ENCODE data around the gene ABCB9.
"Not testable (repeated sequence)": the region's sequence is repeated elsewhere in the genome, so short reads cannot be mapped to it uniquely, and the experiment has no call there.

Gene ABCB9

GRCh38 chr12:122929812-122930211 lies 36.5 kb downstream of the ABCB9 start:
- DNase-seq, result no peak

- no peak for DNase-seq
Observed at GRCh38 chr12:122929148-122929538, 37.1 kb downstream of the ABCB9 start.

DNA sequence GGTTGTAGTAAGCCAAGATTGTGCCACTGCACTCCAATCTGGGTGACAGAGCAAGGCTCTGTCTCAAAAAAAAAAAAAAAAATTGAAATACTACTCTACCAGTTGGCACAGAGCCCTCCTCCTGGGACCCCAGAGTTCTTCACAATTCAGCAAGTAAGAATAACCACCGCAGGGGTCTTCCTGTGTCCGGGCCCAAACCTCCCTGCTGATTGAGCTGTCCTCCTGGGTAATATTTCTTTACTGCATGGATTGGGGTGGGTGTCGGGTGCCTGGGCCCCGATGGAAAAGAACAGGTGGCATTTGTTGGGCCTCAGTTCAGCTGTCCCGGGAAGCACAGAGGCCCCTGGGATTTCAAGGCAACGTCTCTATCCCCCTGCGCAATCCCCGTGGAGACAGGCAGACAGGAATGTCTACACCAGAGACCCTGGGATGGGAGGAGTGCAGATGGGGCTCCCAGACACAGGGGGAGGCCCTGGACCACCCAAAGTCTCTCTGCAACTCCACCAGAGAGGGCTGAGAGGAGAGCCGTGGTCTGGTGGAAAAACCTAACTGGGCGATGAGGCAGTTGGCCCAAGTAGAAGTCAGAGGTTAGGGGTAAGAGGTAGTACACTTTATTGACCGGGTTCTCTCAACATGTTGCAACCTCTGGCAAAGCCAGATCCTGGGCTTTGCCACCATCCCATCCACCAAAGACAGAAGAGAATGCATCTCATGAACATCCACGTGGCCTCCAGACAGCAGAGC lies 37.7 kb downstream of the ABCB9 start:
- DNase-seq, result no peak

- DNase-seq, result peak; percentile 54 to 76 (median 76)
Observed at GRCh38 chr12:122927756-122928403, 38.4 kb downstream of the ABCB9 start.

GRCh38 chr12:122921917-122922316 lies 44.3 kb downstream of the ABCB9 start:
- no peak for DNase-seq

DNA sequence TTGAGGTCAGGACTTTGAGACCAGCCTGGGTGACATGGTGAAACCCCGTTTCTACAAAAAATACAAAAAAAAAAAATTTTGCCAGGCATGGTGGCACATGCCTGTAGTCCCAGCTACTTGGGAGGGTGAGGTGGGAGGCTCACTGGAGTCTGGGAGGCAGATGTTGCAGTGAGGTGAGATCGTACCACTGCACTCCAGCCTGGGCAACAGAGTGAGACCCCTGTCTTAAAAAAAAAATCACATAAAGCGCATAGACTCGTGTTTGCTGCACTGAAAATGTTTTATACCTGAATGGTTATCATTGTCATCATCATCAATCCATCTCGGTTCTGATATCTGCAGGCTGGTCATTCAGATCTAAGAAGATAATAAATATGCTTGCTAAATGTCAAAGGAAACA lies 45.6 kb downstream of the ABCB9 start:
- no peak for DNase-seq

- no peak for DNase-seq
Observed at GRCh38 chr12:122918827-122919226, 47.4 kb downstream of the ABCB9 start.

DNA sequence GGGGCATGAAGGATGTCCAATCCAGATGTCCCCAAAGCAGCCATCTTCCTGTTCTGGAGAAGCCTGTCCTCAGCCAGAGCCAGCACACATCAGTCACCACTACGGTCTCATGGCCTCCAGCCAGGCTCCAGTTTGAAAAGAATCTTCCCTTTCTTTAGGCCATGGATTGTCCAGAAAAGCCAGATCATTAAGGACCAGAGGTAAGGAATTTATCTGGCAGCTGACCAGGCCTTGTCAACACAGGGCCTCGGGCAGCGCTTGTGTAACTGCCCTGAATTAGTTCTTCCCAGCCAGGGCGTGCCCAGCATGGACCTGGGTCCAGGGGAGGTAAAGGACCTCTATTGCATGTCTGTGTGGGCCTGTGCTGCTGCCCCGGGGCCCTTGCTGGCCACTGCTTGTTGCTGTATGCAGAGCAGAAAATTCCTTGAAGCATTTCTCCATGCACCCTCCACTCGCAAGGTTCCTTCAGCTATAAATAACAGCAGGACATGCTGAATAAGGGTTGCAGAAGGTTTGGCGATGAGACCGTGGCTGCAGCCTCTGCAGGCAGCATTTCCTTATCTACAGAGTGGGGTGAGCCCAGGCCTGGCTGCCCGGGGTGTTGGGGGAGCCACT lies 48.6 kb downstream of the ABCB9 start:
- peak in 1 of 3 donors; percentile 27 for DNase-seq

- DNase-seq, result no peak
Observed at GRCh38 chr12:122909442-122910288, 56.6 kb downstream of the ABCB9 start.

DNA sequence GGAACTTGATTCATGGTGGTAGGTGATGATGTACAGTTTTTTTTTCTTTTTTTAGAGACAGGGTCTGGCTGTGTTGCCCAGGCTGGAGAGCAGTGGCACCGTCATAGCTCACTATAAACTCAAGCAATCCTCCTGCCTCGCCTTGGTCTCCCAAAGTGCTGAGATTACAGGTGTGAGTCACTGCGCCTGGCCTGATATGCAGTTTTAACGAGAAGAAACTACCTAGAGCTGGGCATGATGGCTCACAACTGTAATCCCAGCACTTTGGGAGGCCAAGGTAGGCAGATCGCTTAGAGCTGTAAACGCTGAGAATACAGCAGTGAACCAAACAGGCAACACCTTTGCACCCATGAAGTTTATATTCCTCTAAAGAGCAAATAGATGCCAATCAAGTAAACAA lies 57.3 kb downstream of the ABCB9 start:
- no peak for DNase-seq

DNA sequence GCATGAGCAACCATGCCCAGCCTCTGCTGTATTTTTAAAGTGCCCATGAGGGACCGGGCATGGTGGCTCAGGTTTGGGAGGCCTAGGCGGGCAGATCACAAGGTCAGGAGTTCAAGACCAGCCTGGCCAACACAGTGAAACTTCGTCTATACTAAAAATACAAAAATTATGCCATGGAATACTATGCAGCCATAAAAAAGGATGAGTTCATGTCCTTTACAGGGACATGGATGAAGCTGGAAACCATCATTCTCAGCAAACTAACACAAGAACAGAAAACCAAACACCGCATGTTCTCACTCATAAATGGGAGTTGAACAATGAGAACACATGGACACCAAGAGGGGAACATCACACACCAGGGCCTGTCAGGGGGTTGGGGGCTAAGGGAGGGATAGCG lies 61.0 kb downstream of the ABCB9 start:
- DNase-seq, result not testable (repeated sequence)

GRCh38 chr12:122903693-122904034 lies 62.6 kb downstream of the ABCB9 start:
- no peak for DNase-seq

DNA sequence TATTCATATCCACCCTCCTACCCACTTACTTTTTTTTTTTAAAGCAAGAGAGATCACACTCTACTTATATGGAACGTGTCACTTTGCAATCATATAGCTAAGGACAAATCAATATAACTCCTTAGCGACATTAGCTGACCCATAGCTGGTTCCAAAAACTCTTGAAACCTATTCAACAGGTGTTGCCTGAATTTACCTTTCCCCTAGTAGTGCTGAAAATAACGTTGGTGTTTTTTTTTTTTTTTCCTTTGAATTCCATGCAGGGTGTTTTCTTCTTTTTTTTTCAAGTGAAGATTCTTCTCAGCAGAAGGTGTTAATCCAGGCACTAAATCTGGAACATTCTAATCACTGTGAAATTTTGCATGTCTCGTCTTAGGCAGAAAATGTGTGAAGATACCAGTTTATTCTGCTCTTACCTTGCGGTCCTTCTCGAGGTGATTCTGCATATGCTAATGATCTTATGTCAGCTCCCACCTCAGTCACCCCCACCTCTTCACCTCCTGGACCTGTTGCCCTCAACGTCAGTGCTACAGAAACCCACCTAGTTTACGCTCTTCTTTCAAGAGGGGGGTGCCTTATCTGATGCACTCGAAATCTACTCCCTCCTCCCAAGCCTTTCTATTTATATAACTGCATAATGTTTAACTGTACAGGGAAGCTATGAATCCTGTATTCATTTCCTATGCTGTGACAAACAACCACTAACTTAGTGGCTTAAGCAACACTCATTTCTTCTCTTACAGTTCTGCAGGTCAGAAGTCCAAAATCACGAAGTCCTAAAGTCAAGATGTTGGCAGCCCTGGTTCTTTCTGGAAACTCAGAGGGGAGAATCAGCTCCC lies 63.2 kb downstream of the ABCB9 start:
- DNase-seq, result no peak

DNA sequence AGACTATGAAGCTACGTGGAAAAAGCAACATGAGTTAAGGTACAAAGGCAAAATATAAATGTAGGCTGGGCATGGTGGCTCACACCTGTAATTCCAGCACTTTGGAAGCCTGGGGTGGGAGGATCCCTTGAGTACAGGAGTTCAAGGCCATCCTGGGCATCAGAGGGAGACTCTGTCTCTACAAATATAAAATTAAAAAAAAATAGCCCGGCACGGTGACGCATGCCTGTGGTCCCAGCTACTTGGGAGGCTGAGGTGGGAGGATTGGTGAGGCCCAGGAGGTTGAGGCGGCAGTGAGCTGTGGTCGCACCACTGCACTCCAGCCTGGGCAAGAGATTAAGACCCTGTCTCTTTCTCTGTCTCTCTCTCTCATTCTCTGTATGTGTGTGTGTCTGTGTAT lies 66.4 kb downstream of the ABCB9 start:
- DNase-seq, result no peak

DNA sequence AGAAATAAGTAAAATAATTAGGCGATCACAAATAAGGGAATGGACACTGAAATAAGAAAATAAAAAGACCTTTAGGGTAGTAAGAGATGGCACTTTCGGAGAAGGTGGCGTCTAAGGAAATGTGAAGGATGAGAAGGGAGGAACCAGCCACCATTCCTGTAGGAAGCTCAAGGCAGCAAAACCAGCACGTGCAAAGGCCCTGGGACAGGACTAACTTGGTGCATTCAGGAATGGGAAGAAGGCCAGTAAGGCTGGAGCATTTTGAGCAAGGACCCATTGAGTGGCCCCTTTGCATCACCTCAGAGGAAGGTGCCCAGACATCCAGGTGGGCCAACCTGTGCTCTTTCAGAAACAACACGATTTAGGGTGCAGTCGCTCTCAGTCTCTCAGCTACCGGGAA lies 69.6 kb downstream of the ABCB9 start:
- DNase-seq, result no peak

GRCh38 chr12:122895704-122896636 lies 70.3 kb downstream of the ABCB9 start, which contains the start of gene VPS37B:
Gene VPS37B (minus strand): TSS chr12:122896124. CDS start chr12:122896062, 62 bp downstream.
- peak; percentile 95 to 97 (median 96) for DNase-seq

- DNase-seq, result peak in 2 of 3 donors; percentile 29 to 39
Observed at GRCh38 chr12:122895320-122895703, 71.0 kb downstream of the ABCB9 start.

DNA sequence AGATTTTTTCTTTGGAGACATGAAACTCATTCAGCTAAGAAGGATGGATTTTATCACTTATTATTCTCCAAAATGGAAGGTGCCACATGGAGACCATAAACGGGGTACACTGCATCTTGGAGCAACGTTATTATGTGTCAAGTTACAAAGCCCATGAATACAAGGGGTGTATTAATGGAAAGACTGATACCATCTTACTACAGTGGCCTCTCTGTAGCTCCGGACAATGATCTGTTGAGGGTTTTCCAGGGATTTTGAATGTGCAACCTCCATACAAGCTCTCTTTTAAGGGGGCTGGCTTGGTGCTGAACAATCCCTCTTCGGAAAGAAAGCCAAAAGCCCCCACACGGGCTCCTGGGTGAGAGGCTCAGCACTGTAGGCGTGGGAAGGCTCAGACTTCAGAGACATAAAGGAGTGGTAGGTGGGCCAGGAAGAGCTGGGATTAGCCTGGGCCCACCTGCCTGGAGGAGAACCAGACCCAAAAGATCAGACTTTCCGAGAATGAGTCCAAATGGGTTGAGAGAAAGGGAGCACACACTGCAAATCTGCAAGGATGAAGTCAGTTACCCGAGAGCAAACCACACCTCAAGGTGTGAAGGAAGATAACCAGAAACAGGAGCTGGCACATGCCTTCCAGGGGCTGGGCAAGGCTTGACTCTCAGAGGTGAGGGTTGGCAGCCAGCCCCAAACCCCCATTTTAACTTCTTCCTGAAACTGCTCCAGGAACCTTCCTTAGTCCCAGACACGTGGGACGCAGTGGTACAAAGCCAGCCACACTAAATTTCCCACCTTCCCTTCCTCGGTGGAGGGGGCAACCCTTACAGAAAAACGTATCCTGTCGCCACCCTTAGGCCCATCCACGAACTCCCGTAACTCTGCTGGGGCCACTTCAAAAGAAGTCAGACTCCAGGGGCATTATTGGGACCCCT lies 71.8 kb downstream of the ABCB9 start:
- no peak for DNase-seq

DNA sequence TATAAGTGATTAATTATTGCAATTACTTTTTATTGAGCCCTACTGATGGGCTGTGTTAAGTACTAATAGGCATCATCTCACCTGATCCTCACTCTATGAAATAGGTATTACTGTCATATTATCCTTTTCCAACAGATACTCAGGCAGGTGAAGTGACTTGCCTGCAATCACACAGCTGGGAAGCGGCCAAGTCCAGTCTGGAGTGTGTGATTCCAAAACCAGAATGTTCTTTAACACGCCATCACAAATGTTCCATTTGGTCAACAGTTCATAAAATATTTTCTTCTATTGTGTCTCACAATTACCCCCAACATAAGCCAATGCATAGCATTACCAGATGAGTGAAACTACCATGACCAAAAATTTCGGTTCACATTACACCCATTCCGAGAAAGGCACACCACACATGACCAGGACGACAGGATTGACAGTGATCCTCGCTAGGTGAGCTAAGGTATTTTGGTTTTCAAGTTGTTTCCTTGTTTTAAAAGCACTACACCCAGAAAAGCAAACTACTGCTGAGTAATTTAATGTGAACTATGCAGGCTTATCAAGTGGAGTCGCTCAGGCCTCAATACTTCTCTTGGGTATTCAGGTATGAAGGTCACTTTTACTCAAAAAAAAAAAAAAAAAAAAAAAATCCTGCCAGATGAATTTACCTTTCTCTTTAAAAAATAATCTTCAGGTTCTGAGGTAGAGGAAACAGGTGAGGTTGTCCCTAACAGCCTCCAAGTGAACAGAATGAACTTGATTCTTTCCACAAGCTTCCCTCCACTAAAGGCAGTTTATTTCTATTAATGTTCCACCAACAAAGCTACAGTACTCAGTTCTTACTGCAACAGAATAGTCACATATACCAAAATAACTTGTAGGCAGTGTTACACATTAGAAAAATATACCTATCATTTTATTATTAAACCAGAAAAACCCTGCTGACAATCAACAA lies 72.8 kb downstream of the ABCB9 start:
- DNase-seq, result no peak
